H9 (cell line): ENCODE measurements around the gene NCOR1. TPM values are rescaled to one million over a fixed set of nuclear protein-coding genes. Genes with fewer than 3 reads are reported as not detected.

ENCODE experiments used
- DNase-seq: peaks from one replicate; pipeline ENCODE4 v3.0.0-alpha.2; 2017
- H2AFZ ChIP-seq: one replicate; pipeline ENCODE4 v1.6.1; 2013; ENCODE audit warnings: mild to moderate bottlenecking, low read length, control low read depth, moderate library complexity
- H2AK5ac ChIP-seq: 2 replicates; pipeline ENCODE4 v1.6.1; 2013; ENCODE audit warnings: low read length, control low read depth, mixed read lengths; ENCODE audit not compliant: insufficient read length
- H2BK120ac ChIP-seq: one replicate; pipeline ENCODE4 v1.6.1; 2013; ENCODE audit warnings: low read depth, mild to moderate bottlenecking, low read length, control low read depth, inconsistent platforms; ENCODE audit not compliant: poor library complexity, severe bottlenecking
- H2BK12ac ChIP-seq: 2 replicates; pipeline ENCODE4 v1.6.1; 2013; ENCODE audit warnings: low read length, control low read depth, mixed read lengths, low read depth; ENCODE audit not compliant: insufficient read length
- H2BK15ac ChIP-seq: 2 replicates; pipeline ENCODE4 v1.6.1; 2013; ENCODE audit warnings: low read depth, low read length, control low read depth
- H2BK20ac ChIP-seq: one replicate; pipeline ENCODE4 v1.6.1; 2013; ENCODE audit warnings: low read depth, mild to moderate bottlenecking, low read length, control low read depth, inconsistent platforms; ENCODE audit not compliant: poor library complexity, severe bottlenecking
- H2BK5ac ChIP-seq: 2 replicates; pipeline ENCODE4 v1.6.1; 2013; ENCODE audit warnings: low read length, control low read depth, mixed read lengths; ENCODE audit not compliant: insufficient read length
- H3K14ac ChIP-seq: 2 replicates; pipeline ENCODE4 v1.6.1; 2013; ENCODE audit warnings: low read length, control low read depth; ENCODE audit not compliant: insufficient read depth
- H3K18ac ChIP-seq: 2 replicates; pipeline ENCODE4 v1.6.1; 2013; ENCODE audit warnings: low read depth, mild to moderate bottlenecking, mixed read lengths, low read length, control low read depth; ENCODE audit not compliant: insufficient read length
- H3K23ac ChIP-seq: 2 replicates; pipeline ENCODE4 v1.6.1; 2013; ENCODE audit warnings: low read length, control low read depth, mixed read lengths, low read depth; ENCODE audit not compliant: insufficient read length
- H3K23me2 ChIP-seq: 2 replicates; pipeline ENCODE4 v1.6.1; 2013; ENCODE audit warnings: low read depth, mild to moderate bottlenecking, mixed read lengths, low read length, control low read depth; ENCODE audit not compliant: insufficient read length, poor library complexity, severe bottlenecking
- H3K27ac ChIP-seq: 2 replicates; pipeline ENCODE4 v1.5.1; 2013; ENCODE audit warnings: low read length, control low read depth, mixed read lengths, low read depth; ENCODE audit not compliant: insufficient read length
- H3K27me3 ChIP-seq: 2 replicates; pipeline ENCODE4 v1.6.1; 2013; ENCODE audit warnings: low read length, control low read depth, inconsistent platforms; ENCODE audit not compliant: insufficient read depth
- H3K4ac ChIP-seq: 2 replicates; pipeline ENCODE4 v1.6.1; 2013; ENCODE audit warnings: low read depth, mild to moderate bottlenecking, control low read depth, inconsistent platforms, low read length, moderate library complexity
- H3K4me1 ChIP-seq: 2 replicates; pipeline ENCODE4 v1.6.1; 2013; ENCODE audit warnings: low read length, control low read depth, inconsistent platforms; ENCODE audit not compliant: insufficient read depth
- H3K4me2 ChIP-seq: 2 replicates; pipeline ENCODE4 v1.6.1; 2013; ENCODE audit warnings: low read length, control low read depth, mixed read lengths; ENCODE audit not compliant: insufficient read length, insufficient read depth
- H3K56ac ChIP-seq: 2 replicates; pipeline ENCODE4 v1.6.1; 2013; ENCODE audit warnings: low read depth, mild to moderate bottlenecking, mixed read lengths, low read length, control low read depth; ENCODE audit not compliant: insufficient read length
- H3K79me1 ChIP-seq: 2 replicates; pipeline ENCODE4 v1.6.1; 2013; ENCODE audit warnings: low read depth, mild to moderate bottlenecking, moderate library complexity, low read length, control low read depth, inconsistent platforms; ENCODE audit not compliant: insufficient read depth, poor library complexity, severe bottlenecking
- H3K79me2 ChIP-seq: 2 replicates; pipeline ENCODE4 v1.6.1; 2013; ENCODE audit warnings: low read length, control low read depth, inconsistent platforms; ENCODE audit not compliant: insufficient read depth
- H3K9ac ChIP-seq: 2 replicates; pipeline ENCODE4 v1.6.1; 2013; ENCODE audit warnings: low read length, control low read depth, mixed read lengths; ENCODE audit not compliant: insufficient read length; ENCODE audit errors: extremely low read depth
- H3K9me3 ChIP-seq: one replicate; pipeline ENCODE4 v1.6.1; 2013; ENCODE audit warnings: low read depth, low read length, inconsistent platforms; ENCODE audit not compliant: control insufficient read depth
- H3T11ph ChIP-seq: one replicate; pipeline ENCODE4 v1.6.1; 2013; ENCODE audit warnings: mild to moderate bottlenecking, low read length, control low read depth, inconsistent platforms
- H4K20me1 ChIP-seq: one replicate; pipeline ENCODE4 v1.6.1; 2013; ENCODE audit not compliant: control insufficient read depth, insufficient read length, insufficient read depth
- H4K5ac ChIP-seq: 2 replicates; pipeline ENCODE4 v1.6.1; 2013; ENCODE audit warnings: low read depth, mild to moderate bottlenecking, mixed read lengths, low read length, control low read depth; ENCODE audit not compliant: insufficient read length
- H4K8ac ChIP-seq: replicated peaks from 2 replicates; pipeline ENCODE4 v1.6.1; 2013; ENCODE audit warnings: low read length, control low read depth, mixed read lengths, low read depth; ENCODE audit not compliant: insufficient read length
- H4K91ac ChIP-seq: 2 replicates; pipeline ENCODE4 v1.6.1; 2013; ENCODE audit warnings: low read depth, mild to moderate bottlenecking, moderate library complexity, mixed read lengths, low read length, control low read depth; ENCODE audit not compliant: insufficient read length
- H3K27ac Mint-ChIP-seq, 3 experiments: 2 replicates in 2 of 3; 3 replicates in 1 of 3; pipeline ENCODE4 v1.8.0; 2020 to 2021; ENCODE audit warnings: mixed read lengths in 3 of 3, mild to moderate bottlenecking in 1 of 3, moderate library complexity in 1 of 3
- H3K27me3 Mint-ChIP-seq: 2 replicates; pipeline ENCODE4 v1.8.0; 2021; ENCODE audit warnings: low read depth, mild to moderate bottlenecking, moderate library complexity, mixed read lengths
- H3K36me3 Mint-ChIP-seq, 3 experiments: 2 replicates in 2 of 3; 3 replicates in 1 of 3; pipeline ENCODE4 v1.8.0; 2020 to 2021; ENCODE audit warnings: low read depth in 3 of 3, mixed read lengths in 3 of 3; ENCODE audit not compliant: insufficient read depth in 1 of 3
- H3K4me1 Mint-ChIP-seq, 2 experiments: 2 replicates each; pipeline ENCODE4 v1.8.0; 2020; ENCODE audit warnings: mixed read lengths in 2 of 2
- H3K4me3 Mint-ChIP-seq, 2 experiments: 2 replicates in 1 of 2; 3 replicates in 1 of 2; pipeline ENCODE4 v1.8.0; 2020 to 2021; ENCODE audit warnings: mild to moderate bottlenecking in 2 of 2, mixed read lengths in 2 of 2, moderate library complexity in 1 of 2
- H3K9me3 Mint-ChIP-seq, 2 experiments: 2 replicates in 1 of 2; 3 replicates in 1 of 2; pipeline ENCODE4 v1.8.0; 2020; ENCODE audit warnings: mild to moderate bottlenecking in 2 of 2, mixed read lengths in 2 of 2, moderate library complexity in 1 of 2
- WGBS: extraction: QIAGEN DNeasy Blood & Tissue Kit; methylation state at CpG from one replicate; pipeline ENCODE4 v1.1.7; 2013; ENCODE audit warnings: missing lambda C conversion rate, low lambda C conversion rate, mixed read lengths; ENCODE audit not compliant: insufficient read length; ENCODE audit errors: extremely low coverage; 5-methylcytosine and 5-hydroxymethylcytosine counted together
- total RNA-seq: library from RNA; stranded (reverse); gene quantifications from 2 replicates; pipeline ENCODE4 v1.2.1, GENCODE V29; 2021
- TF ChIP-seq, protein P1 (sequence below): fragments of 200-600 bp; sonication (generic); conservative IDR thresholded peaks from 3 replicates; pipeline ENCODE4 v1.8.0; 2021; ENCODE audit warnings: antibody characterized with exemption, mild to moderate bottlenecking

NCOR1 gene
- total RNA-seq, 1 experiment from 2014 or later = 119 TPM

DNA sequence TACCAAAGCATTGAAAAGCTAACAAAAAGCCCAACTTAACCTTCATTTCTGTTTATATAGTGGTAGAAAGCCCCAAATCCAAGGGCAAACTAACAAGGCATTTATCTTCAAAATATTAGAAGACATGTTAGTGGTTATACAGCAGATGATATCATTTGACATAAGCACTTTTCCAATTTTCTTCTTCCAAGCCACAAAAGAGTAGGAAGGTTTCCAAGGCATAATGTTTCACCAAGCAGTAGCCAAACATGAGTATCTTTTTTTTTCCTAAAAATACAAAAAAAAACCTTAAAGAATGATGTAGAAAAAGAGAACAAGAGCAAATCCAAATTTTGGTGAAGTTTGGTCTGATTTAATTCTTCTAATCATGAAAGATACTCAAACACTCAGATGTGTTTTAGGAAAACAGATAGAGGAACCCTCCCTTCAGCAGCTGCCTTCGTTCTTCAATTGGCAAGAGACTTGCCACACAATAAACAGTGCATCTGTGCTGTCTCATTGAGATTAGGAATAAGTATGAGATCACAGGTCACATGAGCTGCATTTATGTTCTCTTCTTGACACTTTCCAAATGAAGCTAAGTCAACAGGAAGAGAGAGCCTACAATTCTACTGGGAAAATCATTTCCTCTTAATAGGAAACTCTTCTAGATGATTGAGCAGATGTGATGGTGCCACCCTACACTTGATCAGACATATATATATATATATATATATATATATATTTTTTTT is 109.0 kb downstream of the NCOR1 start:
- Histone ChIP-seq H3K56ac (no peak overlapping the region), H4K20me1 (no peaks in the 10 kb centered on the region), H4K5ac (no peak overlapping the region), H2BK15ac (no peak overlapping the region), H3K4me2 (no peak overlapping the region), H2BK12ac (no peak overlapping the region), H3K27ac (no peak overlapping the region), H3K27me3 (no peaks in the 10 kb centered on the region), H3K9ac (no peak overlapping the region), H2BK5ac (no peak overlapping the region), H2AFZ (no peak overlapping the region), H4K91ac (no peak overlapping the region), H2BK120ac (no peak overlapping the region), H3K23ac (no peak overlapping the region), H3K23me2 (no peaks in the 10 kb centered on the region), H3K4ac (no peak overlapping the region), H3K14ac (no peak overlapping the region), H2AK5ac (no peak overlapping the region), H3K18ac (no peak overlapping the region), H3K79me2 (no peaks in the 10 kb centered on the region), H3T11ph (no peak overlapping the region), H4K8ac (no peak overlapping the region), H3K4me1 (no peaks in the 10 kb centered on the region), H3K9me3 (no peaks in the 10 kb centered on the region), H3K79me1 (no peaks in the 10 kb centered on the region), H2BK20ac (no peak overlapping the region)
- Mint-ChIP-seq H3K9me3 (no peaks in the 10 kb centered on the region), H3K27me3 (no peaks in the 10 kb centered on the region), H3K36me3 (peaks cover 22 to 43% (median 32%) of the 10 kb centered on the region in 3 experiments), H3K4me1 (peaks cover 0 to 3% of the 10 kb centered on the region in 2 experiments; a peak in 1 of 4 replicates), H3K27ac (0 out of 7 replicates have a peak overlapping the region, but pooled peaks of 1 of the 3 experiments have one; percentile 35), H3K4me3 (no peak overlapping the region)
- TF ChIP-seq, protein P1, sequence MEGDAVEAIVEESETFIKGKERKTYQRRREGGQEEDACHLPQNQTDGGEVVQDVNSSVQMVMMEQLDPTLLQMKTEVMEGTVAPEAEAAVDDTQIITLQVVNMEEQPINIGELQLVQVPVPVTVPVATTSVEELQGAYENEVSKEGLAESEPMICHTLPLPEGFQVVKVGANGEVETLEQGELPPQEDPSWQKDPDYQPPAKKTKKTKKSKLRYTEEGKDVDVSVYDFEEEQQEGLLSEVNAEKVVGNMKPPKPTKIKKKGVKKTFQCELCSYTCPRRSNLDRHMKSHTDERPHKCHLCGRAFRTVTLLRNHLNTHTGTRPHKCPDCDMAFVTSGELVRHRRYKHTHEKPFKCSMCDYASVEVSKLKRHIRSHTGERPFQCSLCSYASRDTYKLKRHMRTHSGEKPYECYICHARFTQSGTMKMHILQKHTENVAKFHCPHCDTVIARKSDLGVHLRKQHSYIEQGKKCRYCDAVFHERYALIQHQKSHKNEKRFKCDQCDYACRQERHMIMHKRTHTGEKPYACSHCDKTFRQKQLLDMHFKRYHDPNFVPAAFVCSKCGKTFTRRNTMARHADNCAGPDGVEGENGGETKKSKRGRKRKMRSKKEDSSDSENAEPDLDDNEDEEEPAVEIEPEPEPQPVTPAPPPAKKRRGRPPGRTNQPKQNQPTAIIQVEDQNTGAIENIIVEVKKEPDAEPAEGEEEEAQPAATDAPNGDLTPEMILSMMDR = no peak
- DNase-seq = no peak
- no CpG with 5 or more reads among the region's 1 CpG for WGBS
